ENCODE results near the gene SIPA1.
"Not testable (repeated sequence)": the region's sequence is repeated elsewhere in the genome, so short reads cannot be mapped to it uniquely, and the experiment has no call there.

SIPA1 gene

GRCh38 chr11:65661599-65662246, 23.8 kb downstream of the SIPA1 start:
- no peak for DNase-seq

DNA sequence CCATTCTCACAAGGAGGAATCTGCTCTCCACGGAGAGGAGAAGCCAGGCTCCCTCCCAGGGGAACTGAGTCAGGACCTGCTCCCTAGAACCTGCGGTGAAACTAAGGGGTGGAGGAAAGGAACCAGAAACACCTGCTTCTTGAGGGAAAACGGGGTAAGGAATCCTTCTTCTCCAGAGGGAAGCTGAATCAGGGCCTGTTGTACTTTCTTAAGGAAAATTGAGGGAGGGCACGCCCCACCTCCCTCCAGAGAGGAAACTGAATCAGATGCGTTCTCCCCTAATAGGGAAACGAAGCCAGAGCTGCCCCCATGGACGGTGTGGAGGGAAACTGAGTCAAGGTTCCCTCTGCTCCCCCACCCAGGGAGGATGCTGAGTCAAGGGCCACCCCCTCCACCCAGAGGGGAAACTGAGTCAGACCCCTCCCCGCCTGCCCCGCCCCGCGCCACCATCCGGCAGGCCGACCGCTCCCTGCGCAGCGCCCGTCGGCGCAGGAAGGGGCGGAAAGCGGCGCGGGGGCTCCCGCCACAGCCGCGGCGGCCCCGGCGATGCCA, 24.4 kb downstream of the SIPA1 start:
- no peak for DNase-seq

GRCh38 chr11:65662799-65663638, 25.1 kb downstream of the SIPA1 start, which contains the start of gene RELA:
TSS of gene RELA (minus strand) at chr11:65662916. CDS start at chr11:65662832, 84 bp downstream.
- peak; percentile 96 for DNase-seq

DNA sequence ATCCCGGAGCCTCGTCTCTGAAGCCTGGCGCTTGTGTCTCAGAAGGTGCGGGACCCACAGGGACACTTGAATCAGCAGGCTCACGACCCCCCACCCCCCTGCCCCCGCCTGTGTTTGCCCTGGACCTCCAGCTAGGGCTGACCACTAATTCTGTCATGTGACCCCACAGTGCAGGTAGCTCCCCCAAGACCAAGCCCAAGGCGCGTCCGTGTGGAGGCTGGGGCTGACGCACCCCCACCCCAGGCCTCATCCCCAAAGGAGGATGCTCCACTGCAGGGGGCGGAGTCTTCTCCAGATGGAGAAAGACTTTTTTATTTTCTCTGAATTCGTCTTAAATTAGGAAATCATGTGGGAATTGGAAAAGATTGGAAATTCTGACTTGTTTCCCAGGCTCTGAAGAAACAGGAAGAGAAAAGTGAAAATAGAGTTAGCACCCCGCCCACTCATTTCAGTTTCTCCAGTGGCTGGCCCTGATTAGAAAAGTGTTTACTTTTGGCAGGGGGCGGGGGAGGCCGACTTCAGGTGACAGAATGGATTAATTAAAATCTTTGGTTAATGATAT, 25.8 kb downstream of the SIPA1 start:
- no peak for DNase-seq

- no peak for DNase-seq
Observed at GRCh38 chr11:65672180-65672860, 34.4 kb downstream of the SIPA1 start.

DNA sequence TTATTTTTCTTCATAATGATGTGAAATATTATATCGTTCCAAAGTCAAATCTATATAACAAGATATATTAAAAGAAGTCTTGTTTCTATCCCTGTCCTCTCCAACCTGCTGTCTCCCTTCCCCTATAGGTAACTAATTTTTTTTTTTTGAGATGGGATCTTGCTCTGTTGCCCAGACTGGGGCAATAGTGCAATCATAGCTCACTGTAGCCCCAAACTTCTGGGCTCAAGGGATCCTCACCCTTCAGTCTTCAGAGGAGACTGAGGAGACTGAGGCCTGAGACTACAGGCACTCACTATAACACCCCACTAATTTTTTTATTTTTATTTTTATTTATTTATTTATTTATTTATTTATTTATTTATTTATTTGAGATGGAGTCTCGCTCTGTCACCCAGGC, 35.1 kb downstream of the SIPA1 start:
- no peak for DNase-seq

DNA sequence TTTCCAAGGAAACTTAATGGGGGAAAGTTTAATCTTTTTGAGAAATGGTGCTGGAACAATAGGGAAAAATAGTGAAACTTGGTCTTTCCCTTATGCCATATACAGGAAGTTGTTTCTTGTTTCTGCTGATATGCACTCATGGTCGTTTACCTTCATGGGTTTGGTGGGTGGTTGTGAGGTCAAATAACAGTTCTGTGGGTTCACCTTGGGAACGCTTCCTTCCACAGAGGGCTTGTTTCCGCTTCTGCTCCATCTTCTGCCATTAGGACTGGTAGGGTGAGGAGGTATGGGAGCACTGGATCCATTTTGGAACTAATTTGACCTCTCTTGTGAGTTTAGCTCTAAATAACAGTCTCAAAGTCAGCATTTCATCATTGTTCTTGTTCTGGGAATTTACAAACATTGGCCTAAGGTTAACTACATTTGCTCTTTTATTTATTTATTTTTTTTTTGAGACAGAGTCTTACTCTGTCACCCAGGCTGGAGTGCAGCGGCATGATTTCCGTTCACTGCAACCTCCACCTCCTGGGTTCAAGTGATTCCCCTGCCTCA, 42.4 kb downstream of the SIPA1 start:
- DNase-seq: no peak

DNA sequence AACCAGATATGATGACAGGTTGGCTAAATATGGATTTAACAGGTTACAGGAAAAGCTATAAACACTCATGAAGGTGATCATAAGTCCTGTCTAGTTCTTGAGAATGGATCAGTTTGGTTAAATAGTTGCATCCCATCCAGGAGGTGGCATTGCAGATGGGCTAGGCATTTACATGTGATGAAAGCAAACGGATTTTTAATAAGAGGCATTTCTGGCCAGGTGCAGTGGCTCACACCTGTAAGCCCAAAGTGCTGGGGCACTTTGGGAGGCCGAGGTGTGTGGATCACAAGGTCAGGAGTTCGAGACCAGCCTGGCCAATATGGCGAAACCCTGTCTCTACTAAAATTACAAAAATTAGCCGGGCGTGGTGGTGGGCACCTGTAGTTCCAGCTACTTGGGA, 45.6 kb downstream of the SIPA1 start:
- DNase-seq: not testable (repeated sequence)

GRCh38 chr11:65685981-65686380, 48.1 kb downstream of the SIPA1 start:
- DNase-seq: no peak

- DNase-seq: not testable (repeated sequence)
Observed at GRCh38 chr11:65691847-65692246, 53.9 kb downstream of the SIPA1 start.

DNA sequence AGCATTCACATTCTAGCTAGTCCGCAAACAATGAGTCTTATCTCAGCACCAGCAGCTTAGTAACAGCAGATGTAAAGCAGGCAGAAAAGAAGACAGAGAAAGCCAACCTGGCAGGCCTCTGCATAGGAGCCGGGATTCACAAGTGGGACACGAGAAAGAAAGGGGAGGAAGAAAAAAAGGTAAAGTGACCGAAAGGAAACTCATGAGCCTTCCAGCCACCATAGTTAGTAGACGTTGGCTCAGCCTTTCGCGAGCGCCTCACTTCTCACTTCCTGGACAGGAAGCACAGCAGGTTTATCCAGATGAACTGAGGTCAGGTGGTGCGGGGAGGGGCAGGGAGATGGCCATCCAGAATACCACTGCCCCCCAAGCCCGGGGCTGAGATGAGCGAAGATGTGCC, 54.5 kb downstream of the SIPA1 start:
- DNase-seq: no peak

DNA sequence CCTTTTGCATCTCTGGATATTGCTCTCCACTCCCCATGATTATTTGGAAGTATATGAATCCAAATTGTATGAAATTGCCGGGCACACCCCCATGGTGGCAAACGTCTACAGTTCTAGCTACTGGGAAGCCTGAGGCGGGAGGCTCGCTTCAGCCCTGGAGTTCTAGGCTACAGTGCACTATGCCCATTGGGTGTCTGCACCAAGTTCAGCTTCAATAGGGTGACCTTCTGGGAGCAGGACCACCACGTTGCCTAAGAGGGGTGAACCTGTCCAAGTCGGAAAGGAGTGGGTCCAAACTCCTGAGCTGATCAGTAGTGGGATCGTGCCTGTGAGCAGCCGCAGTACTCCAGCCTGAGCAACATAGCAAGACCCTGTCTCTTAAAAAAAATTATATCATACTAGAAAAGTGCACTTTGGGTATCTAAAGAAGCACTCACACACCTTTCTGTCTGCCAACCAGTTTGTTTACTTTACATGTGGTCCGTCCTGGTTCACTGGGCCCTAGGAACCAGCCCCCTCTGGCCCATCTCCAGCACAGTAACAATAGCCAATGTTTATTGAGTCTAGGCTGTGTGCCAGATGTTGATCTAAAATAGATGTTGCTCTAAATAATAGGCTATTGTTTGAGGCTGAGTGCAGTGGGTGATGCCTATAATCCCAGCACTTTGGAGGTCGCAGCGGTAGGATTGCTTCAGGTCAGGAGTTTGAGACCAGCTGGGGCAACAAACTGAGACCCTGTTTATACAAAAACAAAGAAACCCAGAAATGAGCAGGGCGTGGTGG, 57.7 kb downstream of the SIPA1 start:
- no peak for DNase-seq

- DNase-seq: no peak
Observed at GRCh38 chr11:65696802-65697552, 59.1 kb downstream of the SIPA1 start.

DNA sequence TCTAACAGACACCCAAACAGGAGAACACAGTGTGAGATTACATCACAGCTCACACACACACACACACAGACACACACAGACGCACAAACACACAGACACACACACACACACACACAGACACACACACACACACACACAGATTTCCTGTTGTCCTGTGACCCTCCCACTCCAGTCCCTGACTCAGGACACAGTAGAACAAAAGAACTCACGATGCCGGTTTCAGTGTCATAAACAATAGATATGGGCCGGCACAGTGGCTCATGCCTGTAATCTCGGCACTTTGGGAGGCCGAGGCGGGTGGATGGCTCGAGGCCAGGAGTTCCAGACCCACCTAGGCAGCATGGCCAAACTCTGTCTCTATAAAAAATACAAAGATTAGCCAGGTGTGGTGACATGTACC, 60.3 kb downstream of the SIPA1 start:
- DNase-seq: no peak

DNA sequence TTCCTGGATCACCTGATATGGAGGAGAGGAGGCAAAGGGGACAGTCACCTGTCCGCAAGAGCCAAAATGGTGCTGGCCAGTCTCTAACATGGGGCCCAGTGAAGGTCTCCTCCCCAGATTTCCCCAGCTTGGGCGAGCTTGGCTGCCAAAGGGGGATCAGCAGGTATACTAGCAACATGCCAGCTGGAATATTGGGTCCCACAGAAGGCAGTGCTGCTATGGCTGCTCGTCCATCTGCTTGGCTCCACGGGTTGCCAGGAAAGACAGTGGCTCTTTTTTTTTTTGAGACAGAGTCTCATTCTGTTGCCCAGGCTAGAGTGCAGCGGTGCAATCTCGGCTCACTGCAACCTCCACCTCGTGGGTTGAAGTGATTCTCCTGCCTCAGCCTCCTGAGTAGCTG, 61.4 kb downstream of the SIPA1 start:
- no peak for DNase-seq

GRCh38 chr11:65700399-65700798, 62.5 kb downstream of the SIPA1 start:
- no peak for DNase-seq

All from retina (tissue), 1 donor.